Sciatic nerve (tissue), 2 donors: ENCODE data around the gene ATXN1. TPM values are rescaled to one million over a fixed set of nuclear protein-coding genes. Genes with fewer than 3 reads are reported as not detected.

Experiments used
- ATAC-seq: fragments of 200-7000 bp; cut with Tn5 transposase; one replicate; pipeline ENCODE4 v1.9.1; 2020; ENCODE audit warnings: mild to moderate bottlenecking, moderate library complexity
- DNase-seq: peaks from one replicate; pipeline ENCODE4 v3.0.0-alpha.2; 2020; ENCODE audit warnings: low spot score
- intact Hi-C: fragments of 100-400 bp; cut with DNase I; formaldehyde crosslinking; loops from one replicate; pipeline ENCODE4 v1.14.2; 2022
- total RNA-seq: library from RNA; stranded (reverse); fragmentation: NEBNext Ultra II Directional; extraction: Animal tissue kit (Norgen Biotek cat#: 25700); gene quantifications from one replicate; pipeline ENCODE4 v1.2.1, GENCODE V29; 2021
- donor health status: DM: no; HTN: no; CAD: no.
- donor health status: DM: no; HTN: no; CAD: no.

The ATXN1 gene
- total RNA-seq, result 70.0 TPM

DNA sequence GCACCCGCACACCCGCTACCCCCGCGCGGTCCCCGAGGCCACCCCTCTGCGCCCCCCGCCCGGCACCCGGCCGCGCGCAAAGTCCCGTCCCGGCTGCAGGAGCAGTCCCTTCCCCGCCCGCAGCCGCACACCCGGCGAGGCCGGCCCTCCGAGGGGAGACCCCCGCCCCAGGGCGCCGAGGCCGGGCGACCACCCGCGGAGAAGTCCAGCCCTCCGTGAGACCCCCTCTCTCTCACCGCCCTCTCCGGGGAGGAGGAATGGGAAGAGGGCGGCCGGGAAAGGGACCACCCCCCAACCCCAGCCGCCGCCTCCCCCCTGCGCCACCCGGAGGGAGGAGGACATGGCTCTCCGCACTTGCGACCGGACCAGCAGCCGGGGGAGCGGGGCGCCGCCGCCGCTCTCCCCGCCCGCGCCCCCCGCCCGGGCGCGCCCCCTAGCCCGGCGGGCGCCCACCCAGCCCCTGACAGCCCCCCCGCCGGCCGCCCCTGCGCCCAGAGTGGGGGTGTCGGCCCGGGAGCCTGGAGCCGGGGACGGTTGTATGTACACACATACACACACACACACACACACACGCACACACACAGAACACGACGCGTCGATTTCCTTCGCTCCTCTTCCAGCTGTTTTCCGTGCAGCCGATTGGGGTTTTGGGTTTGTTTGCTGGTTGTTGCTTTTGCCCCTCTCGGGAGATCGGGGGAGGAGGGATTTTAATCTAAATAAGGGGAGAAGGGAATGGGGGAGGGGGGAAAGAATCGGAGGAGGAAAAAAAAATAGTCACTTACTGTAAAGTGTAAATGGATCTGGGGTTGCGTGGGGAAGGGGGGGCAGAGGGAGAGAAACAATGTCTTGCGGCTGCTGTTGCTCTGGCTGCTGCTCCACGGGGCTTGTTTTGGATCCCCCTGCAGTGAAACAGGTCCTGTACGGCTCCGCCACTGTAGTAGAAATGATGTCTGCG is at the start of gene ATXN1:
ATXN1 (minus strand) TSS at position 945 of the 955 bp plus-strand sequence.
- ATAC-seq, result peak; percentile 17
- peak; percentile 75 for DNase-seq
- intact Hi-C loops, result loop anchor here (10.0 kb wide), 2 partner anchors 246 to 426 kb away; no protein-coding TSS in a partner anchor

DNA sequence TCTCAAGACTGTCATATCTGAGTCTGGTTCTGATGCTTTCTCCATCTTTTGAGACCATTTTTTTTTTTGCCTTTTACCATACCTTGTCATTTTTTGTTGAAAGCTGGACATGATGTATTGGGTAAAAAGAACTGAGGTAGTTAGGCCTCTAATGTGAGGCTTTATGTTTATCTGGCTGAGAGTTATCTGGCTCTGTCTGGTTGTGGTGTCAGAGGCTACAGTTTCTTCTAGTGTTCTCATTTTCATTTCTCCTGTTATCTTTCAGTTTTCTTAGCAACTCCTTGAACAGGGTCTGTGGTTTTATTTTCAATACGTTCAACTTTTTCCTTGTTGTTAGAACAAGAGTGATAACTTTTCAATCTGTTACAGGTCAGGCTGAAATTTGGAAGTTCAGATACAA is 49.2 kb upstream of the ATXN1 start:
- no peak for DNase-seq
- intact Hi-C loops, result no loop called here
- no peak for ATAC-seq

DNA sequence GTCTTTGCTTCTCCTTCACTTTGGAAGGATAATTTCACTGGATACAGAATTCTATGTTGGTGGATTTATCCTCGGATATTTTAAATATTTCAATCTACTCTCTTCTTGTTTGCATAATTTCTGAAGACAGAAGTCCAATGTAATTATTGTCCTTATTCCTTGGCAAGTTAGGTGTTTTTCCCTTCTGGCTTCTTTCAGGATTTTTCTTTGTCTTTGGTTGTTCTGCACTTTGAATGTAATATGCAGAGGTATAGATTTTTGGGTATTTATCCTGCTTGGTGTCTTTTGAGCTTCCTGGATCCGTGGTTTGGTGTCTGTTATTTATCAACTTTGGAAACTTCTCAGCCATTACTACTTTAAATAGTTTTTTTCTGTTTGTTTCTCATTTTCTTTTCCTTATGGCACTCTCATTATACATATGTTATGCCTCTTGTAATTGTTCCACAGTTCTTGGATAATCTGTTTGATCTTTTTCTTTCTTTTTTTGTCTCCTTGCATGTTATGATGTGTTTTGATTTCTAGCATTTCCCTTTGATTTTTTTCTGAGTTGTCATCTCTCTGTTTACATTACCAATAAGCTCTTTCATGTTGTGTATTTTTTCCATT is 48.6 kb upstream of the ATXN1 start:
- ATAC-seq (no peak), DNase-seq (no peak)
- intact Hi-C loops, result no loop called here

GRCh38 chr6:16807956-16808355 is 46.7 kb upstream of the ATXN1 start:
- intact Hi-C loops, result no loop called here
- DNase-seq, result no peak
- ATAC-seq, result no peak

- DNase-seq, result no peak
- no peak for ATAC-seq
- intact Hi-C loops, result no loop called here
These were observed 45.1 kb upstream of the ATXN1 start for GRCh38 chr6:16806363-16806762.

DNA sequence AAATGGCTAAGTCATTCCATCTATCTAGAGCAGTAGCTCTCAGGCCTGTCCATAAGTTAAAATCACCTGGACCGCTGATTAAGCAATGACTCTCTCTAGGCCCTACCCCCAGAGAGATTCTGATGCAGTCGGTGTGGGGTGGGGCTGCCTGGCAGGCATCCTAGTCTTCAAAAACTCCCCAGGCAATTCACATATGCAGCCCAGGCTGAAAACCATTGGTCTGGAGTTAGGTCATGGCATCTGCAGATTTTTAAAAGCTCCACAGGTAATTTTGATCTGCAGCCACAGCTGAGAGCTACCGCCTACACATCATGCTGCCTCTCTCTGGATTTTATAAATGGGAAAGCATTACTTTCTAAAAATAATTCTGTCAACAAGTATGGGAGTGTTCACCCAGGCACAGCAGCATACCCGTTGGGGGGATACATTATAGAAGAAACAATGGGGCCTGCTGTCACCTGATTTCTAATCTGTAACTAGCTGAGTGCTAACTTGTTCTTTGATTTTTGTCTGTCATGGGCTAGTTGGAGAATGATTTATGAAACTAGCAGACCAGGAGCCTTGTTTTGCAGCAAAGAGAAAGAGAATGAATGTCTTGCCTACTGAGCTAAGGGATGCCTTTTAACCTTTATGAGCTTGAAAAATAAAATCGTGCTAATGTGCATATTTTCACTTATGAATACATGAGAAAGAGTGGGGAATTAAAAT is 44.1 kb upstream of the ATXN1 start:
- ATAC-seq, result peak; percentile 16
- intact Hi-C loops, result no loop called here

GRCh38 chr6:16804546-16805242 is 43.4 kb upstream of the ATXN1 start:
- no peak for DNase-seq
- no peak for ATAC-seq
- intact Hi-C loops, result no loop called here

More for the DNA sequence above, 44.1 kb upstream of the ATXN1 start:
- DNase-seq, result no peak

DNA sequence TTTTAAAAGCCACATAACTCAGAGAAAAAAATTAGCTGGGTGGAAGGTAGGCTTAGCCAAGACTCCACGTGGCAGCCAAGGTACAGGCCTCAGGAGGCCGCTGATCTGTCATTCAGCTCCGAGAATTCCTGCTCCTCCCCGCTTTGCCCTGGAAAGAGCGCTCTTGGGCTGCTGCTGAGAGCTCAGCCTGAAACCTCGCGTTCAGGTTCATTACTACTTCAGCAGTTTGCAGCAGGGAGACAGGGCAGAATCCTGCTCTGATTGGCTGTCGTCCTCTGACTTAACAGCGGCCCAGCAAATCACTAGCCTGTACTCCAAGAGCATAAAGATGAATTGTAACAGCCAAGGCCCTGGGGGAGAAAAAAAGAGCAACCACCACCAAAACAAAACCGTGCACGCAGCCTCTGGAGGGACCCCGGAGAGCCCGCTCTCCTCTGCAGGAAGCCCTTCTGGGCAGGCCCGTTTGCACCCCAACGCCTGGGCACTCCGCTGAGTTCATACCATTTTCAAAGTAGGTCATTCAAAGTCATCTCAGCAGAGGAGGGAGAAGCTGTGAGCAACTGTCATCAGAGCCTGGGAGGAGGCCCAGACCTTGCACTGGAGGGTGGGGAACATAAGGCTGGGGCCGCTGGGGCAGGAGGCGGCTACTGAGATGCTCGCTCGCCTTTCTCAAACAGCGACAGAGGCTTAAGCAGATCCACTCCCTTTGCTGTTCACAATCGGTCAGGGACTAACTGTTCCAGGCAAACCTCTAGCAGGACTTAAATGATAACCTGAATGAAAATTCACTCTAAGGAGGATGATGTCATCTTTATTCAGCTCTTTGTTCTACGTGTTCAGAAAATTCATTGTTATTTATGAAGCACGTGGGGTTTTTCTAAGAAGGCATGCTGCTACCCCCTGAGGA is 42.3 kb upstream of the ATXN1 start:
- intact Hi-C loops, result no loop called here
- DNase-seq, result peak; percentile 62

DNA sequence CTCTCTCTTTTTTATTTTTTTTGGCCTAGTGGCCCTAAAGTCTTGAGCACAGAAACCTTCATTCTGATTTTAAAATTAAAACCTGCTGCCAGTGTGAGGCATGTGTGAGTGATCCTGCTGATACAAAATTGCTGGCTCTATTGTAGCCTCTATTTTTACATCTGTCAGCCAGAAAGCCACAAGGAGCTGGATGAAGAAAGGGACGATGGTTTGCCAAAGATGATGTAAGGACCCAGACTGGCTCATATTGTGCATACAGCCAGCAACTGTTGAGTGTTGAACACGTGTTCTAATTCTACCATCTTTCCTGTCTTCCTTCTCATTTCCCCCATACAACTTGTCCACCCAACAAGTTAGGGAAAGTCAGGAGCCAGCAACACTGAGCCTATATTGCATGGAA is 40.8 kb upstream of the ATXN1 start:
- DNase-seq, result no peak
- ATAC-seq, result peak; percentile 77
- intact Hi-C loops, result no loop called here

More for the DNA sequence above, 42.3 kb upstream of the ATXN1 start:
- ATAC-seq, result peak; percentile 94

DNA sequence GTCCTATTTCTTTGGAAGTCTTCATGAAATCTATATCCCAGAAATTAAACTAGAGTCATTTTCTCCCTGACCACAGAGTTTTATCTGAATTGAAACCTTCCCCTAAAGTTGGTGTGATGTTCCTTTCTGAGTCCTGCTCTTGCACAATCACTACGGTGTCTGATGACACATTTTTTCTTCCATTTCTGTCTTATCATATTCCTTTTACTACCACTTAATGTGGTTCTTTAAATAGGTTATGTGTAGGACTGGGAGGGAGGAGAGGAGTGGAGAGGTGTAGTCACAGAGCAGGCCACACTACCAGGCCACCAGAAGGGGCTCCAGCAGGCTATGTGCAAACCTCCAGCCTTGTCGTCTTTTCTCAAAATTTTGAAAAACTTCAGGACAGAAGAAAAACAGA is 39.7 kb upstream of the ATXN1 start:
- intact Hi-C loops, result no loop called here
- no peak for ATAC-seq
- no peak for DNase-seq

GRCh38 chr6:16800341-16800740 is 39.1 kb upstream of the ATXN1 start:
- intact Hi-C loops, result no loop called here
- DNase-seq, result no peak

GRCh38 chr6:16799279-16800193 is 38.3 kb upstream of the ATXN1 start:
- intact Hi-C loops, result no loop called here
- no peak for ATAC-seq
- DNase-seq, result no peak

More at GRCh38 chr6:16800341-16800740, 39.1 kb upstream of the ATXN1 start:
- ATAC-seq, result no peak

GRCh38 chr6:16793828-16794412 is 32.7 kb upstream of the ATXN1 start:
- DNase-seq (no peak), ATAC-seq (no peak)
- intact Hi-C loops, result no loop called here

- intact Hi-C loops, result no loop called here
- DNase-seq (no peak), ATAC-seq (no peak)
These were observed 28.2 kb upstream of the ATXN1 start for GRCh38 chr6:16789329-16790038.

- no peak for DNase-seq
- intact Hi-C loops, result no loop called here
- ATAC-seq, result no peak
These were observed 25.9 kb upstream of the ATXN1 start for GRCh38 chr6:16787128-16787682.

- intact Hi-C loops, result no loop called here
- ATAC-seq (no peak), DNase-seq (no peak)
These were observed 24.2 kb upstream of the ATXN1 start for GRCh38 chr6:16785496-16785895.
